ENCODE results near the gene ITIH6.
"Not testable (repeated sequence)": the region's sequence is repeated elsewhere in the genome, so short reads cannot be mapped to it uniquely, and the experiment has no call there.

Gene ITIH6

GRCh38 chrX:54798137-54798536 is at the start of gene ITIH6:
Gene ITIH6 (minus strand): TSS chrX:54798255. CDS start chrX:54798210, 45 bp downstream.
- H3K27ac ChIP-seq: no peak within 1 kb of the TSS
- no peak within 1 kb of the TSS for H3K4me3 ChIP-seq

- not testable (repeated sequence) for H3K27ac ChIP-seq
Measured at GRCh38 chrX:54847700-54848099, 49.6 kb upstream of the ITIH6 start.

GRCh38 chrX:54843050-54843449 is 45.0 kb upstream of the ITIH6 start:
- H3K27ac ChIP-seq: no peak overlapping the region
- H3K4me3 ChIP-seq: no peak overlapping the region

More at GRCh38 chrX:54847700-54848099, 49.6 kb upstream of the ITIH6 start:
- not testable (repeated sequence) for H3K4me3 ChIP-seq

- Histone ChIP-seq H3K27ac (no peak overlapping the region), H3K4me3 (no peak overlapping the region)
Measured at GRCh38 chrX:54842607-54843006, 44.6 kb upstream of the ITIH6 start.

GRCh38 chrX:54841184-54841874 is 43.3 kb upstream of the ITIH6 start:
- not testable (repeated sequence) for H3K4me3 ChIP-seq, H3K27ac ChIP-seq

- Histone ChIP-seq H3K27ac (no peak overlapping the region), H3K4me3 (no peak overlapping the region)
Measured at GRCh38 chrX:54838583-54838982, 40.5 kb upstream of the ITIH6 start.

GRCh38 chrX:54826598-54826997 is 28.5 kb upstream of the ITIH6 start:
- Histone ChIP-seq H3K4me3 (no peak overlapping the region), H3K27ac (no peak overlapping the region)

- Histone ChIP-seq H3K4me3 (no peak overlapping the region), H3K27ac (no peak overlapping the region)
Measured at GRCh38 chrX:54825716-54826438, 27.8 kb upstream of the ITIH6 start.

- H3K27ac ChIP-seq: no peak overlapping the region
- H3K4me3 ChIP-seq: no peak overlapping the region
Measured at GRCh38 chrX:54824722-54825121, 26.7 kb upstream of the ITIH6 start.

GRCh38 chrX:54824195-54824594 is 26.1 kb upstream of the ITIH6 start:
- Histone ChIP-seq H3K27ac (no peak overlapping the region), H3K4me3 (no peak overlapping the region)

GRCh38 chrX:54821310-54821709 is 23.3 kb upstream of the ITIH6 start:
- Histone ChIP-seq H3K4me3 (no peak overlapping the region), H3K27ac (no peak overlapping the region)

- no peak overlapping the region for H3K4me3 ChIP-seq
- H3K27ac ChIP-seq: no peak overlapping the region
Measured at GRCh38 chrX:54820737-54821136, 22.7 kb upstream of the ITIH6 start.

- H3K27ac ChIP-seq: no peak overlapping the region
- no peak overlapping the region for H3K4me3 ChIP-seq
Measured at GRCh38 chrX:54819201-54819600, 21.1 kb upstream of the ITIH6 start.

GRCh38 chrX:54818221-54818620 is 20.2 kb upstream of the ITIH6 start:
- Histone ChIP-seq H3K27ac (no peak overlapping the region), H3K4me3 (no peak overlapping the region)

GRCh38 chrX:54817220-54817820 is 19.3 kb upstream of the ITIH6 start:
- Histone ChIP-seq H3K27ac (no peak overlapping the region), H3K4me3 (no peak overlapping the region)

GRCh38 chrX:54812306-54812705 is 14.3 kb upstream of the ITIH6 start:
- H3K27ac ChIP-seq: no peak overlapping the region

GRCh38 chrX:54811301-54811885 is 13.3 kb upstream of the ITIH6 start:
- H3K4me3 ChIP-seq: no peak overlapping the region
- no peak overlapping the region for H3K27ac ChIP-seq

More at GRCh38 chrX:54812306-54812705, 14.3 kb upstream of the ITIH6 start:
- no peak overlapping the region for H3K4me3 ChIP-seq

- Histone ChIP-seq H3K27ac (no peak overlapping the region), H3K4me3 (no peak overlapping the region)
Measured at GRCh38 chrX:54810532-54810931, 12.5 kb upstream of the ITIH6 start.

- Histone ChIP-seq H3K27ac (peak overlapping the region; percentile 1 to 86 (median 75)), H3K4me3 (peak overlapping the region; percentile 51 to 67 (median 64))
Measured at GRCh38 chrX:54808605-54809483, 10.8 kb upstream of the ITIH6 start.

Data from skin epidermis (tissue), 12 donors.